Measurements from ENCODE around the gene KRT20. TPM values are rescaled to one million over a fixed set of nuclear protein-coding genes. Genes with fewer than 3 reads are reported as not detected.
A peak's percentile ranks its signal among the peaks of the same experiment; 100 is the strongest.

KRT20 gene
- total and polyA plus RNA-seq, 2 of the 13 experiments (the other 11 are each of a cell fraction or from before 2014, with no cell fraction given): 0.13 to 0.20 TPM

DNA sequence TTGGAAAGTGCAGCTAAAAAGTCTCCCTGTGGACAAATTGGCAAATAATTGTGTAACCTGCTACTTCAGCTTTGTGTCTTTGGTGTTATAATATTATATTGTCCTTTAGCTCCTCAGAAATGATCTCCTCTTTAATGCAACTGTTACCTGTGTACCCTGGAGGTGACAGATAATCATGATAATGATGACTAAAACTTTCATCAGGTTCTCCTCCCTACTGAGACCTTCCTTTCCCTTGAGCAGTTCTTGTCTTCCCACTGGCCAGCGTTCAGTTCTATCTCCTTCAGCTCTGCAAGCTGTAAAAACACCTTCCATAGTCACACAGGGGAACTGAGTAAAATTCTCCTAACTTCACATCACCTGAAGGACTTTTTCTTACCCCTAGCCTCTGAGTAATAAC is 32.7 kb downstream of the KRT20 start (continued):
- no peak for TF ChIP-seq TFAP4 (IDR thresholded peaks at IDR 0.05; ENCODE audit: borderline replicate concordance, low read depth)

DNA sequence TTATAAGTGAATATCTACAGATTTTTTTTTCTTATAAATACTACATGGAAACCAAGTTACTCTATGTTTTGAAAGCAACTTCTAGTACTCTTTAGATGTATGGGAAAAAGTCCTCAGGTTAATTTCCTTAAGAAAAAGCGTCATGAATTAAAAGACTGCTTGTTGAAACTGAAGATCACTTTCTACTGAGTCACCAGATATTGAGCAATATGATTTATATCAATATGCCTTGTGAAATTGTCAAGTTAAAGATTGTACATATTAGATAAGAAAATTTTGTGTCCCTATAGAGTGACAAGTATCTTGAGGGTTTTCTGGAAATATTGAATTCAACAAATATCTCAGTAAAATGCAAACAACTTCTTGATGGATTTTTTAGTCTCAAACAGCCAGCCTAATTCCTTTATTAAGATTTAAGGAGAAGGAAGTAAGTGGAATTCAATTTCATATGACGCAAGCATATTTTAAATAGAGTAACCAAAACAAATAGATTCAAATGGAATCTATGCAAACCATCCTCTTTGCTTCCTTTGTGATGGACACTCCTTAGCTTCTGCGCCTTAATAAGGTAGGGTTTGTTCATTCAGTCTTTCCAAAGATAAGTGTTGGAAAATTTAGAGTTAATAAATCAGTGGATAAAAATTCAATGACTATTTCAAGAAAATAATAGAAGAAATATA is 34.6 kb downstream of the KRT20 start:
- Histone ChIP-seq H3K4me2 (ENCODE audit: low read depth, low read length) (no peak overlapping the region), H3K27ac (ENCODE audit: extremely low read length, insufficient read depth, low read length) (no peak overlapping the region), H3K79me2 (ENCODE audit: insufficient read depth, low read length) (no peaks in the 10 kb centered on the region), H3K4me3 (replicated peaks in 1 of 3; ENCODE audit: insufficient read depth in 1 of 3, low read depth in 2 of 3, low read length in 3 of 3) (no peak overlapping the region), H3K9ac (ENCODE audit: insufficient read depth, low read depth, low read length) (no peak overlapping the region), H3K27me3 (ENCODE audit: control insufficient read depth in 1 of 2, insufficient read depth in 2 of 2, low read length in 2 of 2) (0 out of 5 replicates have a peak, but pooled peaks cover 0 to 3% of the 10 kb centered on the region in 2 experiments), H3K9me3 (ENCODE audit: low read length) (no peaks in the 10 kb centered on the region), H3K36me3 (replicated peaks in 1 of 2; ENCODE audit: control insufficient read depth in 1 of 2, insufficient read depth in 2 of 2, low read length in 2 of 2) (no peaks in the 10 kb centered on the region), H3K4me1 (ENCODE audit: insufficient read depth, low read length) (peaks cover 10% of the 10 kb centered on the region; the same call in 1 of the 2 replicates), H2AFZ (ENCODE audit: low read length) (no peak overlapping the region), H4K20me1 (ENCODE audit: insufficient read depth, low read length) (no peaks in the 10 kb centered on the region)
- in situ Hi-C loops (cut with HindIII; ENCODE audit: extremely low pct_ligation_motif_present, low pct_unique_long_range_greater_than_20kb): no loop called here
- no peak for ATAC-seq
- no peak for FAIRE-seq
- ChIA-PET POLR2A (no interaction called here), CTCF (ENCODE audit: low intra/inter-chr PET ratio, low total read pairs) (no interaction called here)
- 22% methylated on average over 3 of the region's 3 CpGs for WGBS (ENCODE audit: low lambda C conversion rate)
- TF ChIP-seq CEBPB (IDR thresholded peaks at IDR 0.05; ENCODE audit: borderline replicate concordance, low read depth, low read length): peak; percentile 24; the same call in 1 of the 2 replicates
- no peak for TF ChIP-seq NFIB (CRISPR knock-in tag; IDR thresholded peaks at IDR 0.05; ENCODE audit: borderline replicate concordance)
- no peak for TF ChIP-seq RARG (CRISPR knock-in tag; IDR thresholded peaks at IDR 0.05; ENCODE audit: low read depth)
- no peak for TF ChIP-seq JUND (CRISPR knock-in tag; IDR thresholded peaks at IDR 0.05)
- no TSS peak for BruUV-seq (replicated peaks)
- intact Hi-C loops (cut with micrococcal nuclease; ENCODE audit: unreplicated experiment): loop anchor here (5.0 kb wide), 1 partner anchor 233 kb away; no protein-coding TSS in a partner anchor
- DNase-seq (ENCODE audit: low spot score): no peak

Measured in HepG2 (cell line).